Stimulated activated CD8-positive, alpha-beta memory T cell treated with anti-CD3 and anti-CD28 coated beads, Interleukin-12 subunit alpha, Interleukin-12 subunit beta, amount 100 ng/mL, for 24 hours (primary cell): Measurements from ENCODE around the gene SATB1.
A peak's percentile ranks its signal among the peaks of the same experiment; 100 is the strongest.

Experiments used
- DNase-seq: peaks from one replicate; pipeline ENCODE4 v3.0.0-alpha.2; 2020; ENCODE audit errors: extremely low read depth

Gene SATB1

DNA sequence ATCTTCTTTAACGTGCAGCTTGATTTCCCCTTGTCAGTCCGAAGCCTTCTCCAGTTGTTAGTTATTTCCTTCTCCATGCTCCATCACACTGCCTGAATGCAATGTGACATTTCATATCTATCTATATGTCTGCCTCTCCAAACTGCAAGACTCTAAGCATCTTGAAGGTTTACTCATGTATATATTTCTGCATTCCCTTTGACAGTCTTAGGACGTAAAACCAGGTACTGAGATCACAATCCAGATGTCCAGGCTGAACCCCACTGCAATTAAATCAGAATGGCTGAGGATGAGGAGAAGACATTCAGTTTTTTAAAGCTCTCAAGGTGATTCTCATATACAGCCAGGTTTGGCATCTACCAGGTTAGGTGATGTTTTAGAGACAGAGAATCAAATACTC, 6.1 kb upstream of the SATB1 start:
- DNase-seq: no peak

DNA sequence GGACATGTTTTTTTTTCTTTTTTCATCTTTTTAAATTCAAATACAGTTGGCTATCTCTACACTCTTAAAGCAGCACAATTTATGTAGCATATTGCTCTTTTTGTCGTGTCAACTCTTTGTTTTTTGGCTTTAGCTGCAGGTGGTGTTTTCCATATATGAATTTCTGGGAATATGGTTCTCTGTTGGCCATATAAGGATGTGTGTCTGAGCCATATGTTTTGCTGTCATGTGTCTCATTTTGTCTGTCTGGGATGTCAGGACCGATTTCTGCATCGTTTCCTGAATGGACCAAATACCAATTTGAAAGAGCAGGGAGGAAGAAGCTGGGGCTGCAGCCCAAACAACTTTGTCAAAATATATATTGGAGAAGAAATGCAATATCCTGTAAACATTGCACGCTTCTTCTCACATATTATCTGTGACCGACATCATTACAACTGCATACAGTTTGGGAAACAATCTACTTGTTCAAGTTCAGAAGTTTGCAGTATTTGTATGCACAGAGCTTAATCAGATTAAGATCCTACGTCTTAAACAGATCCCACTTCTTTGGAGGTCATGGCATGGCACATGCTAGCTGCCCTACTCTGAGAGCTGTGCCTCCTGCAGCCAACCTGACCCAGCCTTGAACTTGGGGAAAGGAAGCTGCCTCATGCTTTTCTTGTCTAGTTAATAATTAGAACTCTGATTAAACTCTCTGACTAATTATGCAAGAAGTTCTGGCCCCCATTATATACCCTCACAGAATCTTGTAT, 4.0 kb upstream of the SATB1 start:
- no peak for DNase-seq

DNA sequence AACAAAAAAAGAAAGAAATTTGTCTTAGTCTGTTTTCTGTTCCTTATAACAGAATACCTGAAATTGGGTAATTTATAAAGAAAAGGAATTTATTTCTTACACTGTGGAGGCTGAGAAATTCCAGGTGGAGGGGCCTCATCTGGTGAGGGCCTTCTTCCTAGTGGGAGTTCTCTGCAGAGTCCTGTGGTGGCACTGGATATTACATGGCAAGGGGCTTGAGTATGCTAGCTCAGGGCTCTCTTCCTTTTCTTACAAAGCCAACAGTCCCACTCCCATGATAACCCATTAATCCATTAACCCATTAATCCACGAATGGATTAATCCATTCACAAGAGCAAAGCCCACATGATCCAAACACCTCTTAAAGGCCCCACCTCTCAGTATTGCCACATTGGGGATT, 2.9 kb upstream of the SATB1 start:
- no peak for DNase-seq

DNA sequence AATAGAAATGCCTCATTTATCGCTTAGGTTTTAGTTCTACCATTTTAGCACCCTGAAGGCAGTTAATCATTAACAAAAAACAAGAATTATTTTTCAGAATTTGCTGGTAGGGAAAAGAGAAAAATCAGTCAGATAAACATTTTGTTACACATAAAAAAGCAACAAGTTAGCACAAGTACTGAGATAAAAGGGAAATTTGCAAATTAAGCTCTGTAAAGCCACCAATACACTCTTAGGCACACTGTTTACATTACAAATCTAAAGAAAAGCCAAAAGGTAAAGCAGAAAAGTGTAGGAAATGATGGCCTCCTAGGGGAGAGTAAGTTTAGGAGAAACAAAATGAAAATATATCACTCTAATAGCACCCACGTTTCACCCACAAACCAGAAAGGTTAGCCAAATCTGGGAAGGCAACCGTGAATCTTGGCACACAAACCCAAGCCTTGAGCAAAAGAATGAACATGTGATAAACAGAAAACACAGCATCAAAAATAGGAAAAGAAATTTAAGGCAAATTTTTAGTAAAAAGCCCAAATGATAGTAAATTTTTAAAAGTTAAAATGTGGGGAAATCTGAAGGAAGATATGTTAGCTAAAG, 1.6 kb upstream of the SATB1 start:
- DNase-seq: no peak

DNA sequence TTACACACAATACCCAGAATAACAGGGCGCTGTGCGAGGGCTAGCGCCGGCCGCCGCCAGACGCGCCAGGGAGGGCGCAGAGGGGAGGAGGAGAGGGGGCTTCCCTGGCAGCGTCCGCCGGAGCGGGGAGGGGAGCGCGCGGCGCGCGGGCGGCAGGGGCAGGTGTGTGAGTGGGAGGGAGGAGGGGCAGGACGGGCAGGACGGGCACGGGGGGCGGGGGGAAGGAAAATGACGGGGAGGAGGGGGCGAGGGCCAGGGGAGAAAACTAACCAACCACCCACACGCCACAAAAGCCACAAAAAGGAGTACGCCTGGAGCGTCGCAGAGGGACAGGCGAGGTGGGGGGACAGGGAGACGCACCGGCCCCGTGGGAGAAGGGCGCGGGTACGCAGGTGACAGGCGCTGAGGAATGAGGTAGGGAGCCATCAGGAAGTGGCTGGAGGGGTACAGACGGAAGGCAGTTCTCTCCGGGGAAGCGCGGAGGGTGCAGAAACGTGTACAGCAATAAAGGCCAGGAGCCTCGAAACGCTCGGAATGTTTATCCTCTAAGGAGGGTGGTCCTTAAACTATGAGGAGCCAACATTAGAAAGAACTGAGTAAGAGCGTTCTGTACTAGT, 610 bp upstream of the SATB1 start:
- DNase-seq: peak; percentile 42

DNA sequence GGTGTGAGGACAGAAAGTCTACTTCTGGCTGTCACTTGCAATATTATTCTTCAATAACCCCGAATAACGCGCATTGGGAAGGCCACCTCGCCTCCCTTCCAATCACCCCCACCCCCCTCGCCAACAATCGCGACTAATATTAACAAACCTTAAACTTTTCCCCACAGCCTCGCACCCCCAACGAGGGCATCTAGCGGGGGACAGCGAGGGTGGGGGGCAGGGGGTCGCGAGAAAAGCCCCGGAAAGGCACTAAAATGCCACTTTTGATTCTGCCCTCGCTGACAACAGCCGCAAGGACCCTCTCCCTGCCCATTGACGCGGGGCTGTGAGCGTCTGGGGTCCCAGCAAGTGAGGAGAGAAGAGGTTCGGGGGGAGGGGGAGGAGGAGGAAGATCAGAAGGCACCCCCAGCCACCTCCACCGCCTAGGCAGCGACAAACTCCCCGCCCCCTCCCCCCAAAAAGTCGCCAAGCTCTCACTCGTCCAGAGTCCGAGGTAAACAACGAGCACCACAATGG, 868 bp downstream of the SATB1 start:
- no peak for DNase-seq

DNA sequence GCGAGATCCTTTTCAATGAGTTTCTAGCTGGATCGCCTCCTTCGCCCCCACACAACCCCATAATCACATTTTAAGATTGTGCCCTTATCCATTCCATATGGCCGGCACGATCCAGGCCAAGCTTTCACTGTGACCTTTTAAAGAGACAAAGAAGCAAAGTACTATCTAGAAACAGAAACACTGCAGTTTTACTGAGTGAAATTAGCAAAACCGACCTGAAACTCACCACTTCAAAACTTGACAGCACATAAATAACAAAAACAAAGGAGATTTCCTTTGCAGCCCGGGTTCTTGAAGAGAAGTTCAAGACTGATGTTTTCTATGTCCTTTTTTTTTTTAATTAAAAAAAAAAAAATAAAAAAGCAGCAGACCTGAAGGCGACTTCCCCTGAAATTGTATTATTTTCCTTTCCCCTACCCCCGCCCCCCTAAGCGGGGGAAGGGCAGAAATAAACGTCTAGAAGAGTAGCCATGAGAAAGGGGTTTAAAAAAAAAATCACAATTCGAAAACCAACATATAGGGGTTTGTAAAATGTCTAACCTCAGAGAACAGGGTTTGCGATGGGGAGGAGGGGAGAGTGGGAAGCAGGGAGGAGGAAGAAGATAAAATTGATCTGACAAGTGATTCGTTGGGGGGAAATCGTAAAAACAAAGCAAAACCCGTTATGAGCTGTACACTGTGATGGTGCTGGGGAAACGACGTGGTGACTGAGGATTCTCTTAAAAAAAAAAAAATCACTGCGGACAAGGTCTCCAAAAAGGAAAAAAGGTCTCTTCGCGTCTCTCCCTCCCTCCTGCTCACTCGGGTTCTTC, 1.5 kb downstream of the SATB1 start:
- no peak for DNase-seq

DNA sequence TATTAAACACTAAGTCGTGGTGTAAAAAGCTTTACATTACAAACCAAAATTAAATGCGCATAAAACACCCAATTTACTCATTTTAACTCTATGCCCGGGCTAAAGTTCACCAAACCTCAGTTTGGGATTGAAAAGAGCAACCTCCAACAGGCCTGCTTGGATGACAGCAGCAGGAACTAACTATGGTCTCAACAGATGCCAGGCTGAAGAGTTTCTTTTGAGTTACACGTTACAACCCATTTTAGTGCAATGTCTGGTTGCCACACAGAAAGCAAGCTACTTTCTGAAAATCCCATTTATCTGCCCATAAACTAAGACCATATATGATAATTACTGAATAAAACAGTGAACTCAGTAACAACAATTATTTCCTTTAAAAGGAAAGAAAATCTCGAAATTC, 2.2 kb downstream of the SATB1 start:
- DNase-seq: no peak

DNA sequence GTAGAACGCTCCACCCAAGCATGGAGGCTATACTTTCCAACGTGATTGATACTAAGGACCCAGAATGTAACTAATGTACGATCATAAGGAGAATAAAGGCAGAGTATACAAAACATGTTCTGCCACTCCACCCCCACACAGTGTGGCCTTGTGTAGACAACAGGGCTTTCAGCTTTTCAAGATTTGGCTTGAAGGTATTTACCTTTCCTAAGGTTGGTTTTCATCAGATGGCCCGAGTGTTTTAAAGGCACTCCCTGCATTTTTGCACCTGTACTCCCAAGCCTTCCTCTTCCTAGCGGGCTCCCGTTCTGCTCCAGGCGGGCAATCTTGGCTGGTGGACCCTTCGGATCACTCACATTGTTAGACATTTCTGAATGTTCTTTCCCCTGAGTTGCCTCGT, 4.6 kb downstream of the SATB1 start:
- no peak for DNase-seq

DNA sequence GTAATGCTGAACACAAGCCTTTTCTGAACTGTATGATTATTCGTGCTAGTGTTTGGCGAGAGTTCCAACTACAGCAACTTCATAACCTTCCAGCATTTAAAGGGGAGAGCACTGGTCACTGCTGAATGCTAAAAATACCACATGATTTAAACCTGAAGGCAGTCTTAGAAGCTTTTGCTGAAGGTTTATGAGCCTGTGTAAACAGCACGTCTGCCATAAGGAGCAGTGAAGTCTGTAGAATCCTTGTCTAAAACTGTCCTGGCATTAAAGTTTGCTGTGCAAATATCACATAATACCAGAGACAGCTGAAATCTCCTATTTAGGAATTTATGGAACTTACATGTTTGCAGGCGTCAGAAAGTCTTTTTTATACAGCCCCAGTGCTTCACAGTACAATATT, 5.9 kb downstream of the SATB1 start:
- no peak for DNase-seq

DNA sequence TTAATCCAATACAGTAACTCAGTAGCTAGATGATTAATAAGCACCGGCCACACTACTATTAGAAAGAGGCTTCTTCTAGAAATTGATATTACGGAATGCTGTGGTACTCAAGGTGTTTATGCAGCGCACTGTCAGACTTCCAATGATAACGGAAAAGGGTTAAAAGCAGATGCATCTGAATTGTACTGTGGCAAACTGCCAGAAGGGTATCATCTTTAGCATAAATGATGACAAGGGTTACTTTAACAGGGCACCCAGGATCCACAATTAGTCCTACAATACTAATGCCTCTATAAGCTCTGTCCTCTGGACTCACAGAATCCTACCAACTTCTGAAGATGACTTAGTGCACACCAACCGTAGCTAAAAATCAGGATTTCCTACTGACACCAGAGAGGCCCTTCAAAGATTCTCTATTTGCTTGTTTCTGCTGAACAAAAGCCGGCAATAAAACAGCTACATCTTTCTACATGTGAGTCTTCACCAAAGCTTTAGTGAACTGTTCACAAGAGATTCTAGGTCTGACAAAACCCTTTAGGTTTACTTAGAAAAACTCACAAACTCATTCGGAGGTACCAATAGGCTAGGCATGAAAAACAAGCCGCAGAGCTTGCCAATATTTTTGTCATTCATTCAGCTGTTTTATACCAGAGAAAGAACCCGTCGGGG, 7.1 kb downstream of the SATB1 start:
- no peak for DNase-seq

DNA sequence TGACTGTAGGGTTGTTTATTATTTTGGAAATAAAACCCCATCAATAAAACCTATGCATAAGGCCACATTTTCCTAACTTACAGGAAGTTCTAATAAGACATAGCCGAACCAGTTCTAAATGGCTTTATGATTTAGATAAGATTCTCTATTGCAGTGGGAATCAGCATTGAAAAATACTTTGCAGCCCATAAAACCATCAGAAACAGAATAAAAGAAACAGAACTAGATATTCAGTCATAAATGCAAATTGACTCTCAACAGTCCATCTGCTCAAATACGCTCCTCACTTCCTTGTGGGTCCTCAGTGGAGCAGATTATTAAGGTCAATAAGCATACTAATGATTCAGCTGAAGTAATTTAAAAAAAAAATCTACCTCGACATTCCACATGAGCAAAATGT, 8.8 kb downstream of the SATB1 start:
- no peak for DNase-seq

DNA sequence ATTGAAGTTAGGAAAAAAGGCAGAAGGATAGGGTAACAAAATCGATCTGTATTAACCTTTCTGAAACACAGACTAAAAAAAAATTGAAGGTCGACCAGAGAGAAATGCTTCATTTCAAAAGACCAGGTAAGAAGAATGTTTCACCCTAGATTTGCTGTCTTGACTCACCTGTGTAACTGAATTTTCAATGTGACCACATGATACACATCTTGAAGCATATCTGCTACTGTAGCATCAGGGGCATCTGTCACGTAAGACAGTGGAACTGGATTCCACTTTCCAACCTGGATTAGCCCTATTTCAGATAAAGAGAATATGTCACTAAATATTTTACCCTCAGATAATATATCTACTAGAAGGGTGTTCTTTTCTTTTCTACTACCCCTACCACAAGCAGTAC, 9.3 kb downstream of the SATB1 start:
- no peak for DNase-seq

DNA sequence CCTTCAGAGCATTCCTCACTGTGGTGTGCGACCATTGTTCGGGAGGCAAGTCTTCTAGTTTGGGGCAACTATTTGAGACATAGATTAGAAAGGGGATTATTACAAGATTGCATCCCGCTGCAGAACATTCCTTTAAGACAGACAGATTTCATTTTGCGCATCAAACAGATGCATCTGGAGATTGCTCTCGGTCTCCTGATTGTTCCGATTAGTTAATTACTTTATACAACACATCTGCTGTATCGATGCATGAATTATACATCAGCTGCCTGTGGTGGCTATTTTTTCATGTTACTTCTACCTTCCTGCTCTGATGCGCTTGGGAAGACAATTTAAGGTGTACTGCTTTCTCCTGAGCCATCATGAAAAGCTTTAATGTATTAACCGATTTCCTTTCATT, 10.0 kb downstream of the SATB1 start:
- no peak for DNase-seq

DNA sequence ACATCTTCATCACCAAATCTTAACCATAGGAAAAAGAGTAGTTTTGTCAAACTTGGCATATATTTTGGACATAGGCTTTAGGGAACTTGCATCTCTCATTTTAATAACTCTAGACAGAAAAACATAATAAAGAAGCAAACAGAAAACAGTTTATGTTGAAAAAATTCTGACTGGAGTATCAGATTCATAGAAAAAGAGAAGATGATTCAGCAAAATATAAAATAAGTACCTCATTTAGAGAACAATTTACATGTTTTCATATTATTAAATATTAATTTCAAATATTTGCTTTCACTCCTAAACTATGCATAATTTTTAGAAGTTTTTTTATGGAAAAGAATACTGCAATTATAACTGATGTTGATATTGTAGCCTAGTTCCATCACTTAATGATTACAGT, 12.5 kb downstream of the SATB1 start:
- DNase-seq: no peak

DNA sequence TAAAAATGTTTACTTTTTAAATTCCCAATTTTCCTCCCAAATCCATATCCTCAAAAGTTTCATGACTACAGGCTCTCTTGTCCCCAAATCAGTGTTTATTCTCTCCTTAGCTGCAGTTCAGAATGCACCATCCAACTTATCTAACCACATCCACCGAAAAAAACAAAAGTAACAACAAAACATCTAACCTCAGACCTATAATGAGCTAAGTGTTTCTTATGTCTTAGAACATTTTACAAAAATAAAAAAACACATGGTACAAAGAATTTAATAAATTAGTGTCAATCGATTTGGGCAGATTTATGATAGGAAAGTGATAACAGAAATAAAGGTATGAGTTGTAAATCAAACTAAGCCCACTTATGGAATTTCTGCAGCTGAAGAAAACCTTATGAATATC, 13.6 kb downstream of the SATB1 start:
- DNase-seq: no peak

DNA sequence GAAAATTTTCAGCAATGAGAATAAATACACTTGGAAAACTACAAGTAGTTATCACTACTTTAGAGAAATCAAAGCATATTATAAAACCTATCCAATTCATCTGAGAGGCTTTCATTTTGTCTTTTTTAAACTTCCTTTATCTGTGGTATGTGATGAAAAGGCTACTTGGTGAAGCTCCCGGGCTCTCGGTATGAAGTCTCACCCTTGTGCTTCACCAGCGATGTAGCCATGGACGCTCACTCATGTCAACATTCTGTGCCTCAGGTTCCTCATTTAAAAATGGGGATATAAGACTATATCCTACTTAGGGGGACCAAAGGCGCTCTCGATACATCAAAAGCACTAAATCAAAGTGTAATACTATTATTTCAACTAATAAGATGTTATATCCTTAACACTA, 14.9 kb downstream of the SATB1 start:
- DNase-seq: no peak

DNA sequence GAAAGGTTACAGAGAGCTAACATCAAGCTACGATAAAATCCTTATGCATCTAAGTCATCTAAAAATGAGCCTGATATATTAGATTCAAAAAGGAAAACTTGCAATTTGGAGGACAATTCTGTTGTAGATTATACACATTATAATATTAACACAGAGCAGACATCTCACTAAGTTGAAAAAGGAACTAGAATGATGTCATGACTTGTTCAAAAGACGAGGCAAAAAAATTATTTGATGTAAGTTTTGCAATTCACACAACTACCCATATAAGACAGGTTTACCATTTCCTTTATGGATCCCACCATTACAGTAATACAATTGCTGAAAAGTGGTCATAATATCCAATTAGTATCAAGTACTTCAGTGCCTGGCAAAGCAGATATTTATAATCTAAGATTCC, 15.9 kb downstream of the SATB1 start:
- no peak for DNase-seq

DNA sequence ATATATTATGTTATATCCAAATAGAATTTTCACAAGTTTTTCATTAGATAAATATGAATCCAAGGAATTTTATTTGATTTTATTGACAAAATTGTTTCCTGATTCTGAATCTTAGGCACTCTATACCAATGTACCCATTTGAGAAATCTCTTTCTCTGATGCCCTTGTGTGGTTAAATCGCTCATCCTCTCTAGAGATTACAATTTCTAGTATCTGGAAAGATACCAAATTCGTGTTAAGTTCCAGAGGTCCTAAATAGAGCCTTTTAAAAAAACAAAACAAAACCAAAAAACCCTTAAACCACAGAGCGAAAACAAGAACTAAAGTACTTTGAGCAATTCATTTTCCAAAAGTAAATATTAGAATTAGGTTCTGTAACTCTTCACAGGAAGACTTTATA, 20.0 kb downstream of the SATB1 start:
- DNase-seq: no peak

DNA sequence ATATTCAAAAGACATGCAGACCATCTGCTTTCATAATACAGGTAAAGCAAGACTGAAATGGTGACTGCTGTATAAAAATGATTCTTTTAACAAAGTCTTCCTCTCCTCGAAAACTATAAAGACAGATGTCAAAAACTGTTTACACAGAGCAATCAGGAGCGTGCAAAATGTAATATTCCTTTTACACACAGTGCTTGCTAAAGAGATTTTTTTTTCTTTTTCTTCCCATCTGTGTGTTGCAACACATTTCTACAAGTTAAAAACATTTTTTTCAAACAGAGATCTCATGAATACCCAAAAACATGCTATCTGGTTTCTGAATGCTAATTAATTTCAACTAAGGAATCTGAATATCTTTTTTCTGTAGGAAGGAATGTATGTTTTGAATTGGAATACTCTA, 22.1 kb downstream of the SATB1 start:
- DNase-seq: no peak

DNA sequence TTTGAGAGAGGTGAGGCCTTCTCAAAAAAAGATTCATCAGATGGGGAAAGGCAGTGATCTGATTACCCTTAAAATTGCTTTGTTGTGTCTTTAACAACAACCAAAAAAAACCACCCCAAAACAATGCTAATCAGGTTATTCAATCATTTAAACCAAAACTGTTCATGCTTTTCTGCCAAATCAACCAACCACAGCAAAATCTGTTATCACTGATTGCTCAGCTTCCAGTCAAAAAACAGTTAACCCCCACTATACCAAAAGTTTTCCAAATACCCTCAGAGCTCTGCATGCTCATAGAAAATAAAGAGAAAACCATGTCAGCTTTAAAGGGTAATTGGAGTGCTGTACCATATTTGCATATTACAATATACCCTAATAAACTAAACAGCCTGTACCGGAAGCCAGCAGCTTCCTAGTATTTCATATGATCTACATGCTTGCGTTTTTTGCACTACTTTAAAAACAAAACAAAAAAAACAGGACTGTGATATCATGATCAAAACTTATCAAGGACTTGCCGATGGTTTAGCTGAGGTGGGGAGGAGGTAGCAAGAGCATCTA, 22.8 kb downstream of the SATB1 start:
- no peak for DNase-seq
